Fibroblast of skin of left biceps (primary cell): Measurements from ENCODE around the gene FKBP15.
"Not testable (repeated sequence)": the region's sequence is repeated elsewhere in the genome, so short reads cannot be mapped to it uniquely, and the experiment has no call there.

Source experiments
- DNase-seq, 2 experiments: peaks; one replicate each; pipeline ENCODE4 v3.0.0-alpha.2; 2013; ENCODE audit warnings: low read depth in 2 of 2

FKBP15 gene

GRCh38 chr9:113148781-113149510 is 72.1 kb downstream of the FKBP15 start:
- DNase-seq = no peak

- DNase-seq = no peak
These were observed 72.7 kb downstream of the FKBP15 start for GRCh38 chr9:113148372-113148705.

GRCh38 chr9:113143432-113144227 is 77.4 kb downstream of the FKBP15 start:
- DNase-seq = no peak

- DNase-seq = not testable (repeated sequence)
These were observed 80.2 kb downstream of the FKBP15 start for GRCh38 chr9:113140896-113141295.

GRCh38 chr9:113139953-113140352 is 81.1 kb downstream of the FKBP15 start:
- DNase-seq = no peak

GRCh38 chr9:113139225-113139829 is 81.8 kb downstream of the FKBP15 start:
- no peak for DNase-seq

- no peak for DNase-seq
These were observed 82.3 kb downstream of the FKBP15 start for GRCh38 chr9:113138760-113139159.

GRCh38 chr9:113137196-113138168 is 83.6 kb downstream of the FKBP15 start:
- no peak for DNase-seq

- no peak for DNase-seq
These were observed 89.4 kb downstream of the FKBP15 start for GRCh38 chr9:113131689-113132151.

- no peak for DNase-seq
These were observed 91.2 kb downstream of the FKBP15 start for GRCh38 chr9:113129884-113130283.

- no peak for DNase-seq
These were observed 91.6 kb downstream of the FKBP15 start for GRCh38 chr9:113129466-113129865.

- no peak for DNase-seq
These were observed 95.6 kb downstream of the FKBP15 start for GRCh38 chr9:113125386-113126035.

GRCh38 chr9:113118829-113119228 is 102.2 kb downstream of the FKBP15 start:
- not testable (repeated sequence) for DNase-seq
